Measurements from ENCODE around the gene LAPTM4A. TPM values are rescaled to one million over a fixed set of nuclear protein-coding genes. Genes with fewer than 3 reads are reported as not detected.

The LAPTM4A gene
- polyA plus RNA-seq, 2 of the 4 experiments (the other 2 are of a cell fraction) = 275 to 509 TPM

GRCh38 chr2:20030224-20030623 lies 21.2 kb downstream of the LAPTM4A start:
- TF ChIP-seq BHLHE40 (IDR thresholded peaks at IDR 0.05; ENCODE audit: low read depth, low read length) = no peak
- peak; percentile 26 to 39; a peak in 2 of 4 replicates for TF ChIP-seq CEBPB (IDR thresholded peaks at IDR 0.05)
- Histone ChIP-seq H3K4me1 (peaks cover 13% of the 10 kb centered on the region), H3K9me3 (peaks cover 15% of the 10 kb centered on the region; the same call in 2 of the 3 replicates), H3K27ac (no peak overlapping the region), H3K4me2 (no peak overlapping the region), H3K4me3 (no peak overlapping the region)
- CTCF ChIA-PET = interaction anchor here (0.9 to 5.6 kb wide), 5 partner anchors 15 to 195 kb away, joined by 3 to 38 read pairs (median 6); partner anchors contain the start of gene SDC1
- DNase-seq (ENCODE audit: low read depth in 1 of 2, low spot score in 1 of 2) = no peak
- POLR2A ChIA-PET = no interaction called here
- FAIRE-seq = no peak
- no peak for ATAC-seq
- WGBS (ENCODE audit: missing lambda C conversion rate) = 93% methylated on average over 6 of the region's 6 CpGs

- ATAC-seq (no peak), DNase-seq (ENCODE audit: low read depth in 1 of 2, low spot score in 1 of 2) (no peak), FAIRE-seq (no peak)
- TF ChIP-seq JUN (IDR thresholded peaks at IDR 0.05) = 0 out of 5 replicates have a peak, but pooled peaks of 1 of the 2 experiments have one; percentile 38
- TF ChIP-seq HOXA7 (CRISPR knock-in tag; IDR thresholded peaks at IDR 0.05) = no peak
- TF ChIP-seq HDAC2 (IDR thresholded peaks at IDR 0.05) = no peak
- TF ChIP-seq, protein P1, sequence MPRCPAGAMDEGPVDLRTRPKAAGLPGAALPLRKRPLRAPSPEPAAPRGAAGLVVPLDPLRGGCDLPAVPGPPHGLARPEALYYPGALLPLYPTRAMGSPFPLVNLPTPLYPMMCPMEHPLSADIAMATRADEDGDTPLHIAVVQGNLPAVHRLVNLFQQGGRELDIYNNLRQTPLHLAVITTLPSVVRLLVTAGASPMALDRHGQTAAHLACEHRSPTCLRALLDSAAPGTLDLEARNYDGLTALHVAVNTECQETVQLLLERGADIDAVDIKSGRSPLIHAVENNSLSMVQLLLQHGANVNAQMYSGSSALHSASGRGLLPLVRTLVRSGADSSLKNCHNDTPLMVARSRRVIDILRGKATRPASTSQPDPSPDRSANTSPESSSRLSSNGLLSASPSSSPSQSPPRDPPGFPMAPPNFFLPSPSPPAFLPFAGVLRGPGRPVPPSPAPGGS (IDR thresholded peaks at IDR 0.05) = no peak
- TF ChIP-seq FOSL2 (IDR thresholded peaks at IDR 0.05) = no peak
- 0 out of 2 replicates have a peak, but pooled peaks have one; percentile 2 for TF ChIP-seq FOSL2 (CRISPR knock-in tag; IDR thresholded peaks at IDR 0.05)
- TF ChIP-seq RNF2 (IDR thresholded peaks at IDR 0.05; ENCODE audit: borderline replicate concordance, low read depth) = no peak
- 73% methylated on average over 3 of the region's 3 CpGs for WGBS (ENCODE audit: missing lambda C conversion rate)
- H3K4me2 ChIP-seq = peak overlapping the region; percentile 33
- H3K27ac ChIP-seq = peak overlapping the region; percentile 8 to 40; a peak in 4 of 6 replicates
- H3K4me1 ChIP-seq = peaks cover 13% of the 10 kb centered on the region
- ChIA-PET POLR2A (interaction anchor here (1.9 kb wide), 1 partner anchor 24 kb away, joined by 12 read pairs; the partner anchor contains the start of gene LAPTM4A), CTCF (interaction anchor here (0.8 to 5.6 kb wide), 6 partner anchors 8 to 102 kb away, joined by 3 to 38 read pairs (median 3); no protein-coding TSS in a partner anchor)
- peaks cover 15% of the 10 kb centered on the region; the same call in 2 of the 3 replicates for H3K9me3 ChIP-seq
- H3K4me3 ChIP-seq = no peak overlapping the region
These were observed 23.6 kb downstream of the LAPTM4A start for GRCh38 chr2:20027705-20028434.

- CTCF ChIA-PET = interaction anchor here (0.8 to 5.6 kb wide), 6 partner anchors 8 to 102 kb away, joined by 3 to 38 read pairs (median 3); no protein-coding TSS in a partner anchor
- FAIRE-seq (no peak), DNase-seq (ENCODE audit: low read depth in 1 of 2, low spot score in 1 of 2) (peak in 1 of 2 experiments; percentile 32), ATAC-seq (peak in 1 of 2 experiments; percentile 76; a peak in 5 of 6 replicates)
- Histone ChIP-seq H3K27ac (peak overlapping the region; percentile 8 to 40; a peak in 4 of 6 replicates), H3K9me3 (peaks cover 15% of the 10 kb centered on the region; the same call in 2 of the 3 replicates), H3K4me3 (no peak overlapping the region), H3K4me1 (peaks cover 13% of the 10 kb centered on the region), H3K4me2 (peak overlapping the region; percentile 33)
- POLR2A ChIA-PET = interaction anchor here (1.9 kb wide), 1 partner anchor 25 kb away, joined by 12 read pairs; the partner anchor contains the start of gene LAPTM4A
- 29% methylated on average over 4 of the region's 4 CpGs for WGBS (ENCODE audit: missing lambda C conversion rate)
- no peak for TF ChIP-seq KDM5A (IDR thresholded peaks at IDR 0.05)
- no peak for TF ChIP-seq NPAS2 (CRISPR knock-in tag; IDR thresholded peaks at IDR 0.05; ENCODE audit: borderline replicate concordance)
- TF ChIP-seq HOXA7 (CRISPR knock-in tag; IDR thresholded peaks at IDR 0.05) = no peak
- TF ChIP-seq JUN (IDR thresholded peaks at IDR 0.05) = 0 out of 5 replicates have a peak, but pooled peaks of 1 of the 2 experiments have one; percentile 33
These were observed 24.2 kb downstream of the LAPTM4A start for GRCh38 chr2:20027260-20027677.

GRCh38 chr2:20025065-20025786 lies 26.2 kb downstream of the LAPTM4A start:
- ChIA-PET POLR2A (no interaction called here), CTCF (interaction anchor here (3.9 kb wide), 1 partner anchor 10 kb away, joined by 23 read pairs; no protein-coding TSS in a partner anchor)
- DNase-seq (ENCODE audit: low read depth in 1 of 2, low spot score in 1 of 2) (no peak), ATAC-seq (peak in 1 of 2 experiments; percentile 62; a peak in 2 of 6 replicates), FAIRE-seq (no peak)
- H3K4me2 ChIP-seq = no peak overlapping the region
- peaks cover 13% of the 10 kb centered on the region for H3K4me1 ChIP-seq
- peaks cover 28% of the 10 kb centered on the region for H3K9me3 ChIP-seq
- H3K4me3 ChIP-seq = no peak overlapping the region
- H3K27ac ChIP-seq = no peak overlapping the region
- WGBS (ENCODE audit: missing lambda C conversion rate) = 79% methylated on average over 3 of the region's 3 CpGs
- TF ChIP-seq HOXA7 (CRISPR knock-in tag; IDR thresholded peaks at IDR 0.05) = no peak
- no peak for TF ChIP-seq TFCP2L1 (CRISPR knock-in tag; IDR thresholded peaks at IDR 0.05)
- no peak for TF ChIP-seq USF2 (IDR thresholded peaks at IDR 0.05)
- no peak for TF ChIP-seq MYC (IDR thresholded peaks at IDR 0.05; ENCODE audit: borderline replicate concordance, low read length)
- TF ChIP-seq RAD21 (conservative IDR thresholded peaks at IDR 0.05 in 1 of 2, IDR thresholded peaks at IDR 0.05 in 1 of 2) = no peak
- TF ChIP-seq GATA3 (IDR thresholded peaks at IDR 0.05; ENCODE audit: borderline replicate concordance) = no peak
- TF ChIP-seq, protein P2, sequence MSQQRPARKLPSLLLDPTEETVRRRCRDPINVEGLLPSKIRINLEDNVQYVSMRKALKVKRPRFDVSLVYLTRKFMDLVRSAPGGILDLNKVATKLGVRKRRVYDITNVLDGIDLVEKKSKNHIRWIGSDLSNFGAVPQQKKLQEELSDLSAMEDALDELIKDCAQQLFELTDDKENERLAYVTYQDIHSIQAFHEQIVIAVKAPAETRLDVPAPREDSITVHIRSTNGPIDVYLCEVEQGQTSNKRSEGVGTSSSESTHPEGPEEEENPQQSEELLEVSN (IDR thresholded peaks at IDR 0.05; ENCODE audit: borderline replicate concordance, low read depth) = no peak
- no peak for TF ChIP-seq TP53 (CRISPR knock-in tag; IDR thresholded peaks at IDR 0.05)
- TF ChIP-seq SMC3 (IDR thresholded peaks at IDR 0.05) = no peak
- TF ChIP-seq ZFP36 (IDR thresholded peaks at IDR 0.05; ENCODE audit: borderline replicate concordance, partially characterized antibody) = no peak
- TF ChIP-seq CHD4 (IDR thresholded peaks at IDR 0.05; ENCODE audit: borderline replicate concordance) = no peak
- TF ChIP-seq MAFK (IDR thresholded peaks at IDR 0.05; ENCODE audit: partially characterized antibody) = no peak
- no peak for TF ChIP-seq EHF (CRISPR knock-in tag; IDR thresholded peaks at IDR 0.05)
- no peak for TF ChIP-seq PBX3 (IDR thresholded peaks at IDR 0.05)

Data from A549 (cell line).